Measurements from ENCODE around the gene FERMT1.
"Not testable (repeated sequence)": the region's sequence is repeated elsewhere in the genome, so short reads cannot be mapped to it uniquely, and the experiment has no call there.

DNA sequence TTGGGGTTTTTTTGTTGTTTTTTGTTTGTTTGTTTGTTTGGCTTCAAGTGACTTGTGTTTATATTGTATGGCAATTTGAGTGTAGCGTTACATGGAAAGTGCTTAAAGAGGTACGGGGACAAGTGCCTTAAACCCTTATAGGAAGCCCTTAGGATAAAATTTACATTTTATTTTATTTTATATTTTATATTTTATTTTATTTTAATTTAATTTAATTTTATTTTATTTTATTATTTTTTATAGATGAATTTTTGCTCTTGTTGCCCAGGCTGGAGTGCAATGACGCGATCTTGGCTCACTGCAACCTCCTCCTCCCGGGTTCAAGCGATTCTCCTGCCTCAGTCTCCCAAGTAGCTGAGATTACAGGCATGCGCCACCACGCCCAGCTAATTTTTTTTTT lies 89.9 kb downstream of the FERMT1 start:
- TF ChIP-seq, protein P1, sequence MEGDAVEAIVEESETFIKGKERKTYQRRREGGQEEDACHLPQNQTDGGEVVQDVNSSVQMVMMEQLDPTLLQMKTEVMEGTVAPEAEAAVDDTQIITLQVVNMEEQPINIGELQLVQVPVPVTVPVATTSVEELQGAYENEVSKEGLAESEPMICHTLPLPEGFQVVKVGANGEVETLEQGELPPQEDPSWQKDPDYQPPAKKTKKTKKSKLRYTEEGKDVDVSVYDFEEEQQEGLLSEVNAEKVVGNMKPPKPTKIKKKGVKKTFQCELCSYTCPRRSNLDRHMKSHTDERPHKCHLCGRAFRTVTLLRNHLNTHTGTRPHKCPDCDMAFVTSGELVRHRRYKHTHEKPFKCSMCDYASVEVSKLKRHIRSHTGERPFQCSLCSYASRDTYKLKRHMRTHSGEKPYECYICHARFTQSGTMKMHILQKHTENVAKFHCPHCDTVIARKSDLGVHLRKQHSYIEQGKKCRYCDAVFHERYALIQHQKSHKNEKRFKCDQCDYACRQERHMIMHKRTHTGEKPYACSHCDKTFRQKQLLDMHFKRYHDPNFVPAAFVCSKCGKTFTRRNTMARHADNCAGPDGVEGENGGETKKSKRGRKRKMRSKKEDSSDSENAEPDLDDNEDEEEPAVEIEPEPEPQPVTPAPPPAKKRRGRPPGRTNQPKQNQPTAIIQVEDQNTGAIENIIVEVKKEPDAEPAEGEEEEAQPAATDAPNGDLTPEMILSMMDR (optimal IDR thresholded peaks at IDR 0.05 in 1 of 3, IDR thresholded peaks at IDR 0.05 in 1 of 3, conservative IDR thresholded peaks at IDR 0.05 in 1 of 3; ENCODE audit: extremely low read depth in 1 of 3, insufficient read depth in 2 of 3, low read length in 3 of 3) = not testable (repeated sequence)
- not testable (repeated sequence) for TF ChIP-seq EZH2 (IDR thresholded peaks at IDR 0.05; ENCODE audit: low read length)

Data from keratinocyte (primary cell).